ENCODE results near the gene ZNF410.

Gene ZNF410

GRCh38 chr14:73945159-73945670, 58.6 kb downstream of the ZNF410 start:
- TF ChIP-seq MYC (IDR thresholded peaks at IDR 0.05; ENCODE audit: low read depth, low read length): no peak
- no peak for TF ChIP-seq CTCF (IDR thresholded peaks at IDR 0.05; ENCODE audit: low read depth, low read length)
- TF ChIP-seq POLR2A (IDR thresholded peaks at IDR 0.05; ENCODE audit: extremely low read depth, insufficient read length): no peak
- TF ChIP-seq MAX (IDR thresholded peaks at IDR 0.05; ENCODE audit: low read depth, low read length): no peak
- no peak overlapping the region for H3K4me3 ChIP-seq (ENCODE audit: low read depth, low read length)
- no peak for DNase-seq (ENCODE audit: low read depth)

- TF ChIP-seq CTCF (IDR thresholded peaks at IDR 0.05; ENCODE audit: low read depth, low read length): no peak
- peak; percentile 23 for TF ChIP-seq MAX (IDR thresholded peaks at IDR 0.05; ENCODE audit: low read depth, low read length)
- peak; percentile 75 for TF ChIP-seq POLR2A (IDR thresholded peaks at IDR 0.05; ENCODE audit: extremely low read depth, insufficient read length)
- DNase-seq (ENCODE audit: low read depth): peak; percentile 96
- peak within 1 kb of the TSS; percentile 60 for H3K4me3 ChIP-seq (ENCODE audit: low read depth, low read length)
These were observed 63.4 kb downstream of the ZNF410 start, which contains the start of the genes COQ6 and FAM161B for GRCh38 chr14:73949752-73950734. COQ6 (plus strand) TSS chr14:73950302; CDS start chr14:73950333, 31 bp downstream. FAM161B (minus strand) TSS chr14:73950094; CDS start chr14:73950026, 68 bp downstream.

GRCh38 chr14:73953731-73954130, 67.1 kb downstream of the ZNF410 start:
- no peak for DNase-seq (ENCODE audit: low read depth)
- H3K4me3 ChIP-seq (ENCODE audit: low read depth, low read length): no peak overlapping the region
- TF ChIP-seq MYC (IDR thresholded peaks at IDR 0.05; ENCODE audit: low read depth, low read length): no peak
- no peak for TF ChIP-seq MAX (IDR thresholded peaks at IDR 0.05; ENCODE audit: low read depth, low read length)
- TF ChIP-seq CTCF (IDR thresholded peaks at IDR 0.05; ENCODE audit: low read depth, low read length): no peak
- TF ChIP-seq POLR2A (IDR thresholded peaks at IDR 0.05; ENCODE audit: extremely low read depth, insufficient read length): no peak

- TF ChIP-seq MAX (IDR thresholded peaks at IDR 0.05; ENCODE audit: low read depth, low read length) (no peak), POLR2A (IDR thresholded peaks at IDR 0.05; ENCODE audit: extremely low read depth, insufficient read length) (no peak), MYC (IDR thresholded peaks at IDR 0.05; ENCODE audit: low read depth, low read length) (no peak), CTCF (IDR thresholded peaks at IDR 0.05; ENCODE audit: low read depth, low read length) (no peak)
These were observed 69.0 kb downstream of the ZNF410 start for GRCh38 chr14:73955674-73956073.

GRCh38 chr14:73958591-73958990, 71.9 kb downstream of the ZNF410 start:
- no peak overlapping the region for H3K4me3 ChIP-seq (ENCODE audit: low read depth, low read length)
- DNase-seq (ENCODE audit: low read depth): no peak
- TF ChIP-seq MAX (IDR thresholded peaks at IDR 0.05; ENCODE audit: low read depth, low read length) (no peak), CTCF (IDR thresholded peaks at IDR 0.05; ENCODE audit: low read depth, low read length) (no peak), MYC (IDR thresholded peaks at IDR 0.05; ENCODE audit: low read depth, low read length) (no peak), POLR2A (IDR thresholded peaks at IDR 0.05; ENCODE audit: extremely low read depth, insufficient read length) (no peak)

More at GRCh38 chr14:73955674-73956073, 69.0 kb downstream of the ZNF410 start:
- no peak for DNase-seq (ENCODE audit: low read depth)
- H3K4me3 ChIP-seq (ENCODE audit: low read depth, low read length): no peak overlapping the region

All from NB4 (cell line).